Fibroblast of skin of left quadriceps (primary cell): ENCODE data around the gene FAAP100.
A peak's percentile ranks its signal among the peaks of the same experiment; 100 is the strongest.

Experiments
- DNase-seq, 2 experiments: peaks; one replicate each; pipeline ENCODE4 v3.0.0-alpha.2; 2013; ENCODE audit warnings: low read depth in 2 of 2

FAAP100 gene

GRCh38 chr17:81524865-81525159, 27.3 kb downstream of the FAAP100 start:
- no peak for DNase-seq

GRCh38 chr17:81524039-81524864, 27.9 kb downstream of the FAAP100 start:
- DNase-seq: no peak

GRCh38 chr17:81523402-81524038, 28.6 kb downstream of the FAAP100 start:
- DNase-seq: no peak

- no peak for DNase-seq
Observed at GRCh38 chr17:81522491-81523401, 29.4 kb downstream of the FAAP100 start.

GRCh38 chr17:81520021-81520901, 31.9 kb downstream of the FAAP100 start:
- no peak for DNase-seq

GRCh38 chr17:81519284-81520020, 32.7 kb downstream of the FAAP100 start:
- DNase-seq: no peak

GRCh38 chr17:81518785-81519283, 33.3 kb downstream of the FAAP100 start:
- no peak for DNase-seq

- no peak for DNase-seq
Observed at GRCh38 chr17:81518113-81518784, 33.9 kb downstream of the FAAP100 start.

- DNase-seq: no peak
Observed at GRCh38 chr17:81517339-81518112, 34.6 kb downstream of the FAAP100 start.

GRCh38 chr17:81517009-81517338, 35.2 kb downstream of the FAAP100 start:
- no peak for DNase-seq

- DNase-seq: no peak
Observed at GRCh38 chr17:81516439-81516838, 35.7 kb downstream of the FAAP100 start.

- DNase-seq: no peak
Observed at GRCh38 chr17:81515530-81516041, 36.6 kb downstream of the FAAP100 start.

- peak; percentile 85 to 88 for DNase-seq
Observed at GRCh38 chr17:81514739-81515529, 37.2 kb downstream of the FAAP100 start.

GRCh38 chr17:81514489-81514738, 37.7 kb downstream of the FAAP100 start:
- no peak for DNase-seq

GRCh38 chr17:81513753-81514488, 38.2 kb downstream of the FAAP100 start:
- DNase-seq: no peak

- DNase-seq: no peak
Observed at GRCh38 chr17:81513372-81513752, 38.8 kb downstream of the FAAP100 start.

- DNase-seq: peak; percentile 88 to 91
Observed at GRCh38 chr17:81512562-81513371, 39.4 kb downstream of the FAAP100 start, which contains the start of gene ACTG1. Gene ACTG1, minus strand, starts transcription at chr17:81512799. Its CDS starts 445 bp downstream, at chr17:81512354.
